AG10803 (cell line): ENCODE results near the gene PLEKHG2.

Experiments
- DNase-seq: peaks from one replicate; pipeline ENCODE4 v3.0.0; 2010; ENCODE audit warnings: low read depth
- H3K4me3 ChIP-seq: 2 replicates; pipeline ENCODE4 v1.5.1; 2011; ENCODE audit warnings: mild to moderate bottlenecking, low read length, control low read depth
- CTCF ChIP-seq: conservative IDR thresholded peaks from 2 replicates; pipeline ENCODE4 v1.5.1; 2011; ENCODE audit warnings: mild to moderate bottlenecking, low read length, control low read depth, inconsistent platforms

The PLEKHG2 gene

GRCh38 chr19:39409208-39410016 lies 3.1 kb upstream of the PLEKHG2 start:
- peak; percentile 15; the same call in 1 of the 2 replicates for TF ChIP-seq CTCF
- peak; percentile 75 for DNase-seq
- H3K4me3 ChIP-seq = peak overlapping the region; percentile 95

- DNase-seq = peak; percentile 67
- H3K4me3 ChIP-seq = peak overlapping the region; percentile 95
- TF ChIP-seq CTCF = no peak
Measured at GRCh38 chr19:39410017-39410830, 2.2 kb upstream of the PLEKHG2 start.

- peak overlapping the region; percentile 95 for H3K4me3 ChIP-seq
- no peak for DNase-seq
- TF ChIP-seq CTCF = no peak
Measured at GRCh38 chr19:39410831-39411080, 1.7 kb upstream of the PLEKHG2 start.

GRCh38 chr19:39411081-39411831 lies 1.2 kb upstream of the PLEKHG2 start:
- H3K4me3 ChIP-seq = peak overlapping the region; percentile 25
- TF ChIP-seq CTCF = no peak

GRCh38 chr19:39411832-39412099 lies 703 bp upstream of the PLEKHG2 start:
- peak overlapping the region; percentile 37 for H3K4me3 ChIP-seq
- peak; percentile 95 for TF ChIP-seq CTCF

More at GRCh38 chr19:39411081-39411831, 1.2 kb upstream of the PLEKHG2 start:
- DNase-seq = peak; percentile 60

GRCh38 chr19:39412867-39413271 lies 400 bp downstream of the PLEKHG2 start:
- H3K4me3 ChIP-seq = peak overlapping the region; percentile 87
- no peak for DNase-seq
- no peak for TF ChIP-seq CTCF

More at GRCh38 chr19:39411832-39412099, 703 bp upstream of the PLEKHG2 start:
- DNase-seq = peak; percentile 91
